Stimulated activated CD4-positive, alpha-beta T cell treated with anti-CD3 and anti-CD28 coated beads, Interleukin-15, amount 100 ng/mL, for 48 hours (primary cell): Measurements from ENCODE around the gene MALRD1.
"Not testable (repeated sequence)": the region's sequence is repeated elsewhere in the genome, so short reads cannot be mapped to it uniquely, and the experiment has no call there.

Experiments used
- DNase-seq, 2 donors: peaks; one replicate each; pipeline ENCODE4 v3.0.0-alpha.2; 2020; ENCODE audit warnings: low read depth in 2 of 2

MALRD1 gene

DNA sequence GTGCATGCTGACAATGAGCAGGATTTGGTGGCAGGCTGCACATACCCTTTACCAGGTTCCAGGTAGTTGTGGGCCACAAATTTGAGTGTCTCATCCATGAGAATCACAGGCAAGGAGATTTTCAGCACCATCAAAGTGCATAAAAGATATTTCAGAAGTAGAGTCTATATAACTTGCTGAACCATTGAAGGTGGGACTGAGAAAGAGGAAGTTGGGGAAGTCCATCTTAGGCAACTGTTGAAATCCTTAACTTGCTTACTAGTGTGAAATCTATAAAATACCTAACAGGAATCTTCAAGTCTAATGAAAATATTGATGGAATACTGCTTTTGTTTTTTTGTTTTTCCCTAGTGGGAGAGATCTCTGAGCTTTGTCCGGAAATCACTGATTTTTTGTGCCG, 442.6 kb downstream of the MALRD1 start:
- no peak for DNase-seq

DNA sequence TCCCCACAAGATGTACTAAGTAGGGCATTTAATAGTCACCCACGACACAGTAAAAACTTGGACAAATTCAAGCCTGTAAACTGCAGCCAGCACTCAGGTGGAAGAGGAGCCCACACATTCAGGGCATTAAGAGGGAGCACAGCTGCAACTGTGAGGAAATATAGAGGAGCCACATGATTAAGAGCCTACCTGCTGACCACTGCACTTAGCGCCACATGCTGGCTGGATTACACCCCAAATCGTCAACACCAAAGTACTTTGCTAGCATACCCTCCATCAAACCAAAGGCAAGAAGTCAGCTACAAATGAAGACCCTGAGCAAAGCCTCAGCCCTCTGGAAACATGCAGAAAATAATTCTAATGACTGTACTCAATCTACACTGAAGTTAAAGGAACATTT, 445.3 kb downstream of the MALRD1 start:
- DNase-seq, result no peak

DNA sequence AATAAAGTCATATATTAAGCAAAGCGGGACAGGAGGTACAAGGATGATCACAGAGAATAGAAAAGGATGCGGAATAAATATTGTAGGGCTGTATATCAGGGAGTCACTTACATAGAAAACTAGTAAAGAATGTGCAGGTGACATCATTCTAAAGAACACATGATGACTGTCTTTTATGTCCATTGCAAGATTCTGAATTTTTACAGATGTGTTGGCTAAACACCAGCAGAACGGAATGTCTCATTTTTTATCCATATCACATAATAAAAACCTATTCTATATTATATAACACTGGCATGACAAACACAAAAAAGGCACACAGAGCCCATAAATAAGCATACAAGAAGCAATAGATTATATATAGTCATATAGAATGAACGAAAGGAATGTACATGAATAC, 448.4 kb downstream of the MALRD1 start:
- DNase-seq, result no peak

DNA sequence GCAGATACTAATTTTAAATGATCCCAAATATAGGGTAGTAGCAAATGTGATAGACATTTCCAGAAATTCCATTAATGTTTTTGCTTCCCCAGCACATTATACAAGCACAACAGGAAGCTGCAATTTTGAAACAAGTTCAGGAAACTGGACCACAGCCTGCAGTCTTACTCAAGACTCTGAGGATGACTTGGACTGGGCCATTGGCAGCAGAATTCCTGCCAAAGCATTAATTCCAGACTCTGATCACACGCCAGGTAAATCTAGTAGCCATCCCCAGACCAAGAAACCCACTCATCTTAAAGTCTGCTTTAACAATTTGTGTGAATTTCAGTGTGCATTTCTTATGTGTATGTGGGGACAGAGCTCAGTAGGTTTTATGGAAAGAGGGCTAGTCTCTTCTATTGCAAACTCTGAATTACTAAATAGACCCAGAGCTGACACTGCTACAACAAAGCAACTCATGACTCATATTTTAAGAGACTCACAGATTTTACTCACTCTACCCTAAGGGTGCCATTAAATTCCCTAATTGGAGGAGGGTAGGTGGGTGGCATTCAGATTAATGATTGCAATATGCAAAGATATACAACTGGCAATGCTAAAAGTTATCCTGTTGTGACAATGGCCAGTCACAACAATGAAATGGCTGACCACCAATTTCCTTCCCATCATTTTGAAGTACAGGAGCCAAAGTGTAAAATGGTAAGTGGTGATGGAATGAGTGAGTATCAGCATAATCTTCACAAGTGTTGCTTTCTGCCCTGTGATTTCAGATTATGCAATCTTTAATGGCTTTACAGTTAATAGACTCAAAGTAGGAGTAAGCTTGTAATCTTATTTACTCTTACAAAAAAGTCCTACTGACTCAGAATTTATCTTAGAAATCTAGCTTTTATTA, 450.0 kb downstream of the MALRD1 start:
- no peak for DNase-seq

DNA sequence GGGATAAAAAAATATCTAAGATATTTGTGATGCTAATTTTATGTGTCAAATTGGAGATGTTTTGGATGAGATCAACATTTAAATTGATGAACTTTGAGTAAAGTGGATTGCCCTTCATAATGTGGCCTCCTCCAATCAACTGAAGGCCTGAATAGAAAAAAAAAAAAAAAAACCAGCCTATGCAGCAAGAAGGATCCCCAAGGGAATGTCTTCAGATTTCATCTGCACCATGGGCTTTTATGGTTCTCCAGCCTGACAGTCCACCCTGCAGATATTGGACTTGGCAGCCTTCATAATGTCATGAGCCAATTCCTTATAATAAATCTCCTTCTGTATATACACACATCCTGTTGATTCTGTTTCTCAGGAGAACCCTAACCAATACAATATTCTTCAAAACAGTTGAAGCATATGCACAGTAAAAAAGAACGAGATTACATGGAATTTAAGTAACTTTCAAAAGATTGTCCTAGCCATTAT, 450.7 kb downstream of the MALRD1 start:
- DNase-seq, result no peak

DNA sequence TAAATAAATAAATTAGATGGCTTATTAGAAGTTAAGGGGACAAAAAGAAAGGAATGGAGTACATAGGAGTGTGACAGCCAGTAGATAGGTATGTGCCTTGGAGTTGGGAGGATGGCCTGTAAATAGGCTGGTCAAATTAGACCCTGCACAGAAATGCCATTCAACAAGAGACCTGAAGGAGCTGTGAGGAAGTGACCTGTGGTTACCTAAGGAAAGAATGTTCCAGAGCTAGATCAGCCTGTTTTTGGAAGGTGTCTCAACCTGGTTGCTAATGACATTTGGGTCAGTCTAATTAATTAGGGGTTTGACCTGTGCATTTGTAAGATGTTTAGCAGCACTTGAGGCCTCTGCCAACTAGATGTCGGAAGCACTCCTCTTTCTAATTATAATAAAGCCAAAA, 452.4 kb downstream of the MALRD1 start:
- DNase-seq, result no peak

DNA sequence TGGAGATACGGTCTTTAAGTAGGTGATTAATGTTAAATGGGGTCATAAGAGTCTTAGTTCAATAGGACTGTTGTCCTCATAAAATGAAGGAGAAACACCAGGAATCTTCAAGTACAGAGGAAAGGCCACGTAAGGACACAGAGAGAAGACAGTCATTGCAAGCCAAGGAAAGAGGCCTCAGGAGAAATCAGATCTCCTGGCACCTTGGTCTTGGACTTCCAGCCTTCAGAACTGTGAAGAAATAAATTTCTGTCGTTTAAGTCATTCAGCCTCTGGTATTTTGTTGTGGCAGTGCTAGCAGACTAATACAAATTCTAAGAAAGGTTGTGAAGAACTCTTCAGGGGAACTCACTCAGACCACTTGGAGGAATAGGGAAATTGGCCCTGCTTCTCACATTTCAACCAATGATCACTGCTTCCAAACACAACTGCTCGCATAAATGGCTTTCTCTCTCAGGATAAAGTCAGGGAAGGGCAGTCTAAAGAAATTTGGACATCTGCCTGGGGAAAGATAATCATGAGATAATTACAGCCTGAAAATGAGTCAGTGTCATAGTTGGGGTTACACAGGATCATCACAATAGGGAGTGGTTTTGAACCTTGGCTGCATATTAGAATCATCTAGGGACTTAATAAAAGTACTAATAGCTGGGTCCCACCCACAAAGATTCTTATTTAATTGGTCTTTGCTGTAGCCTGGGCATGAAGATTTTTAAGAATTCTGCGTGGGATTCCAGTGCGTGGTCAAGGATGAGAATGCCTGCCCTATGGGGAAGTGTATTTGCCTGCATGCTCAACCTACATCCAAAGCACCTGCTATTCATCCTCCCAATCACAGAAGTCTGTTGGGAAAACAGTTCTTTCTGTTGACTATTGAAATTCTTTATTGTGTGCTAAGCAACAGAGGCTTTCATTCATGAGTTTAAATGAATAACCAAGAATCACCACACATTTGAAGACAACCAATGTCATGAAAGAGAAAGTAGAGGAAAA, 457.0 kb downstream of the MALRD1 start:
- DNase-seq, result no peak

DNA sequence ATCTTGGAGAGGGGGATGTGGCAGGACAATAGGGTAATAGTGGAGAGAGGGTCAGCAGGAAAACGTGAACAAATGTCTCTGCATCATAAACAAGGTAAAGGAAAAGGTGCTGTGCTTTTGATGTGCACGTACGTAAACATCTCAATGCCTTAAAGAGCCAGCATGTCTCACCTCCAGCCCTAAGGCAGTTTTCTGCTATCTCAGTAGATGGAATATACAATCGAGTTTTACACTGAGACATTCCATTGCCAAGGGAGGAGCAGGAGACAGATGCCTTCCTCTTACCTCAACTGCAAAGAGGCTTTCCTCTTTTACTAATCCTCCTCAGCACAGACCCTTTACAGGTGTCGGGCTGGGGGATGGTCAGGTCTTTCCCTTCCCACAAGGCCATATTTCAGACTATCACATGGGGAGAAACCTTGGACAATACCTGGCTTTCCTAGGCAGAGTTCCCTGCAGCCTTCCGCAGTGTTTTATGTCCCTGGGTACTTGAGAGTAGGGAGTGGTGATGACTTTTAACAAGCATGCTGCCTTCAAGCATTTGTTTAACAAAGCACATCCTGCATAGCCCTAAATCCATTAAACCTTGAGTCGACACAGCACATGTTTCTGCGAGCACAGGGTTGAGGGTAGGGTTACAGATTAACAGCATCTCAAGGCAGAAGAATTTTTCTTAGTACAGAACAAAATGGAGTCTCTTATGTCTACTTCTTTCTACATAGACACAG, 461.6 kb downstream of the MALRD1 start:
- DNase-seq, result not testable (repeated sequence)

DNA sequence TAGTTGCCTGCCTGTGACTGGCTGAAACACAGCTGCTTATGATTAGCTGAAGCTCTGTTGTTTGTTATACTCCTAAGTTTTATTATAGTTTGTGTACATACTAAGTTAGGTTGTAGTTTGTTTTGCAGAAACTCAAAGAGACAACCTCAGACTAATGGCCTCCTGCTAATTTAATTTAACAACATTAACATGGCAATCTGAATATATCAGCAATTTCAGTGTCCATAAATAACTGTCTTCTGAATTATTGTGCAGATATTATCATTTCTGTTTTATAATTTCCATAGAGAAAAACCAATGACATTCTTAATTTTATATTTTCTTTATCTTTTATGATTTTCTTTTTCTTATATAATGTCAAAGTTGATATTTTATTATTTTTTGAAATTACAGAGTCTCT, 469.5 kb downstream of the MALRD1 start:
- DNase-seq, result no peak

DNA sequence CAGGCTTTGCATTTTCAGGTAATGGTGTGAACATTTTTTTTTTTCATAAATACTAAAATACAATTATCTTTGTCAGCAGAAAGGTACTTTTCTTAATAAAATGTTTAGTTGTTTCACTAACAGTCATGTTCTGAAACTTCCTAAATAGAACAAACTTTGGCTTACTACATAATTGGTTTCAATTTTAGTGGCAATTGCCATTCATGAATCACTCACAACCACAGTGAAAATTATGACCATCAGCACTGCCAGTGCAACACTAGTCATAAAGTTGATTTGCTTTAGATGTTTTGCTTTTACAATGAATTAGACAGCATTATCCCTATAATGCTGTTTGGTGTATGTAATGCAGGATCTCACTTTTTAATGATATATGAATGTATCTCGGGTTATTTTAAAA, 470.0 kb downstream of the MALRD1 start:
- no peak for DNase-seq

DNA sequence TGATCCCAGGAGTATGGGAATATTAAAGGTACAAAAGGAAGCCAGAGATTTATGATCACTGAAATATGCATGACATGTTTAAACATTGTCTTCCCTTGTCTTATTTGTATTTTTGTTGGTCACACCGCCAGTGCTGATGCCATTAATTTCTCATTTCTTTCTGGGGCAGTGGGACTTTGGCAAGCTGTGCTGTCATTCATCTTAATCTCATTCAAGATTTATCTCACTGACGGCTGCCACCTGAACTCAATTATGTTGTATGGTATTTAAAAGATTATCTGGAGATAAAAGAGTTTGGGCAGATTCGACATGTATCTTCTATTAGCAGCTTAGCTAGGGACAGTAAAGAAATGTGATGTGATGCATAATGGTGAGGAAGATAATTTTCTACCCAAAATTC, 482.7 kb downstream of the MALRD1 start:
- DNase-seq, result no peak

DNA sequence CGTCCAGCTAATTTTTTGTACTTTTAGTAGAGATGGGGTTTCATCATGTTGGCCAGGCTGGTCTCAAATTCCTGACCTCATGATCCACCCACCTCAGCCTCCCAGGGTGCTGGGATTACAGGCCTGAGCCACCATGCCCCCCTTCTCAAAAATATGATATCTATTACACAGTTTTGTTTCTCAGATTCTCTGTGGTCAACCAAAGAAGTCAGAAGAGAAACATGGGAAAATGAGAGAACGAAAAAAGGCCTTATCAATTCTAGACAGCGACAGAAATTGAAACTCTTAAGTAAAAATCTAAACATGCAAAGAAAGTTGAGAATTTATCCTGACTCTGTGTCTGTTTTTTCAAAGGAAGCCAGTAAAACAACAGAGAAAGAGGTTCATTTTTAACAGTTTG, 483.8 kb downstream of the MALRD1 start:
- DNase-seq, result no peak

DNA sequence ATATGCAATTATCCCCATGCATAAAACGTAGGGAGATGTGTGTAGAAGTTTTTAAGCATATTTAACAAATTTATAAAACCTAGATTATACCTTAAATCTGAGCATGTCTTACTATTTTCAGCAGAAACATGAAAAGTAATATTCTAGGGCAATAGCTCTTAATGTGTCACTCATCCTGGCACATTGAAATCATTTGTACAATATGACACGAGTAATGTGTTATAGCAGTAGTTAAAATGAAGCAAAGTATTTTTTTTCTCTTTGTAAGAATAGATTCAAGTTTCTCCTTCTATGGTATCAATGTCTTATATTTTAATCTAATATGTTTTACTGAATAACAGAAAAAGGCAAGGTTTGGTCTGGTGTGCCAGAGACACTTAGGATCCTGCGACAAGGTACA, 492.7 kb downstream of the MALRD1 start:
- DNase-seq, result no peak

DNA sequence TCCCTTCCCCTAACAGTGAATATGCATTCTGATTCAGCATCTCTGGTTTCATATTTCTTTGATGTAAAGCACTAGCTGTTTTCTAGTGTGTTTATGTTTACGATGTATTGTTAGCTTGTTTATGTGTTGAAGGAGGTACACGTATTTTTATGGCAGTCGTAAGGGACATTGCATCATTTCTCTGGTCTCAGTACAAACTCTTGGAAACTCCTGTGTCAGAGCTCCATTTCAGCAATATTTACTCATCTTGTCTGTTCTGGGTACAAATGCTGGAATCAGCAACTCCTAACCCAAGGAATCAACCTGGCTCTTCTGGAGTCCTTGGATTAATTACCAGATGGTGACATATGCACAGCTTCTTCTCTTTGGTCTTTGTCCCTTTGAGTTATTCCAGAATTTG, 497.6 kb downstream of the MALRD1 start:
- no peak for DNase-seq

DNA sequence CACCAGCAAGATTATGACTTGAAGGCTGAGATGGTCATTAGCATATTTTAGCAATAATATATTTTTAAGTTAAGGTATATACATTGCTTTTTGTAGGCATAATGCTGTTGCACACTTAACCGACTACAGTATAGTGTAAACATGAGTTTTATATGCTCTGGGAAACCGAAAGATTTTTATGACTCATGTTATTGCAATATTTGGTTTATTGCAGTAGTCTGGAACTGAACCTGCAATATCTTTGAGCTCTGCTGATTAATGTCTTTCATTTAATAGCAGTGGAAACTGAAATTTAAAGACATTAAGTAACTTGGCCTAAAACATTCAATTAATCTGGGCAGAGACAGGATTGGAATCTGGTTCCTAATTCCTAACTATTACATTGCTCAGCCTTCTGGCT, 500.9 kb downstream of the MALRD1 start:
- no peak for DNase-seq

DNA sequence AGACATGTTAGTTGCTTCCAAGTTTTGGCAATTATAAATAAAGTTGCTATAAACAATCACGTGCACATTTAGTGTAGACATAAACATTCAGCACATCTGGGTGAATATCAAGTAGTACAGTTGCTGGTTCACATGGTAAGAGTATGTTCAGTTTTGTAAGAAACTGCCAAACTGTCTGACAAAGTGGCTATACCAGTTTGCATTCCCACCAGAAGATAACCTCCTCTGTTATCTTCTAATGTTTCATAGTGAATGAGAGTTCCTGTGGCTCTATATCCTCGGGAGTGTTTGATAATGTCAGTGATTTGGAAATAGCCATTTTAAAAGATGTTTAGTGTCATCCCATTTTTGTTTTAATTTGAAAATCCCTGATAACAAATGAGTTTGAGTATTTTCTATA, 508.1 kb downstream of the MALRD1 start:
- no peak for DNase-seq

DNA sequence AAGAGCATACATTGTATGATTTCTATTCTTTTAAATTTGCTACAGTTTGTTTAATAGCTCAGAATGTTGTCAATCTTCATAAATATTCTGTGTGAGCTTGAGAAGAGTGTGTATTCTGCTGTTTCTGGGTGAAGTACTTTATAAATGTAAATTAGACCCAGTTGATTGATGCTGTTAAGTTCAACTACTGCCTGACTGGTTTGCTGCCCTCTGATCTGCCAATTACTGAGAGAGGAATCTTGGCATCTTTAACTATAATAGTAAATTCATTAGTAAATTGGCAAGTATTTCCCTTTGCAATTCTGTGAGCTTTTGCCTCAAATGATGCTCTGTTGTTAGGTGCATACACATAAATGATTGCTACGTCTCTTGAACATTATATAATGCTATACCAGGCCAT, 512.6 kb downstream of the MALRD1 start:
- DNase-seq, result no peak

DNA sequence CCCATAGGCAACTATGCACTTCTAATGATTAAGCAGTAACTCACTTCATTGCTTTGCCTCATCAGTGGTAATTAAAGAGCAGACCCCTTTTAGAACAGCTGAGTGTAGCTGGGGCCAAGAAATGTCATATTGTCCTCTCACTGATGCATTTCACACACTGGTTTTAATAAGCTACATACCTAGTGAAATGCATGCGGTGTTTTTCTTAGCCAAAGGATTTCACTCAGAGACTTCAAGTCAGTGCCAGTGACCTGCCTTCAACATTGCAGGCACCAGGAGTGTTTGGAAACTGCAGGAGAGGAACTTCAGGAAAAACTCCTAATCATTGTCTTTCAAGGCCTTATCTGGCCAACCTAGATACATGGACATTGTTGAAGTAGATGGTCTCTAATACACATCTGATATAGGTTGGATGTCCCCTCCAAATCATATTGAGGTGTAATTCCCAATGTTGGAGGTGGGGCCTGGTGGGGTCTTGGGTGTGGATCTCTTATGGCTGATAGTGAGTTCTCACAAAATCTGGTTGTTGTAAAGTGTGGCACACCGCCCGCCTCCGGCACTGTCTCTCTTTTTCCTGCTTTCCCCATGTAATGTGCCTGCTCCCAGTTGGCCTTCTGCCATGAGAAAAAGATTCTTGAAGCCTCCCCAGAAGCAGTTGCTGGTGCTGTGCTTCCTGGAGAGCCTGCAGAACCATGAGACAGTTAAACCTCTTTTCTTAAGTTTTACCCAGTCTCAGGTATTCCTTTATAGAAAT, 515.0 kb downstream of the MALRD1 start:
- no peak for DNase-seq

DNA sequence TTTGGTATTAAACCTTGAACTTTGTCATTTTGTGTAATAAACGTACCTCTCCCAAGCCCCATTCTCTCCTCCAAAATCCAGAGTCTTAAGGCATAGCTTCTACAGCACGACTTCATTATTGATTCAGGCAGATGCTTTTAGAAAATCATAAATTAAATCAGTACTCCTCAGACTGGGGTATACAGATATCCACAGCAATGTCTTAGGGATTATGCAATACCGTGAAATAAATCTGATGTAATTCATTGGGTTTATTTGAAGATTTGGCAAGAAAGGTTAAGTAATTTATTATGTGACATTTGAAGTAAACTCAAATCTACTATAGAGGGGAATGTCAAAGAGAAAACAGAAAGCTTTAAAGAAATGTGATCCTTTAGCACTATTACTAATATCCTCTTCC, 521.5 kb downstream of the MALRD1 start:
- no peak for DNase-seq

DNA sequence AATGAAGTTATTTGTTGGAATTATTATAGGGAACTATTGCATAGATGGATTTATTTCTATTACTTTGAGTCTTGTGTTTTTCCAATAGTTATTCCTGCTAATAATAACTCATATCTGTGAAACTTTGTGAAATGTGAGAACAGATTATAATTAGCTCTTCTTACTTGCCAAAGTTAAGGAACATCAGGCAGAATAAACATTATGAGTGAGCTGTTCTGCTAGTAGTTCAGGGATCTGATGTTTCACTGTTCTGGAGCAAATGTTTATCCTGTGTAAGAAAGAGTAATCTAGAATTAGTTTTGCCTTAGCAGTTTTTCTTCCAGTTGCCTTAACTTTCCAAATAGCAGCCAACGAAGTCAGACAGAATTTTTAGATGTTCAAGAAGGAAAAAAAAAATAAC, 522.4 kb downstream of the MALRD1 start:
- DNase-seq, result no peak

DNA sequence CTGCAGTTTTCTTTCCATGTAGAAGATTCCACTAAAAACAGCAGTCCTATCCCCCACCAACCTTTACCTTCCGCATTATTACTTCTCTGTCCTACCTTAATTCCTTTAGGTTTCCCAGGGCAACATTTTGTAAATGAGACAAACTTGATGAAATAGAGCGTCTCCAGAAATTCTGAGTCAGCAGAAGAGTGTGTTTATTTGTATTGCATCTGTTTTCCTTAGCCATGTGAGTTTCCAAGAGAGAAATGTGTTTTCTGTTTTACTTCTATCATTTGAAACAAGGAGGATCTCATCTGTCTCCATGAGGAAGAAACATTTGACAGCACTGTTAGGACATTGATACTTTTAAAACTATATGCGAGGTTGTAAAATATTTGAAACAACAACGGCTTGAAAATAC, 523.5 kb downstream of the MALRD1 start:
- no peak for DNase-seq
